Measurements from ENCODE around the gene FIGLA.

- TF ChIP-seq CTCF (IDR thresholded peaks at IDR 0.05) (no peak), POLR2A (IDR thresholded peaks at IDR 0.05) (no peak)
Measured at GRCh38 chr2:70808983-70809958, 18.8 kb upstream of the FIGLA start.

Measured in suprapubic skin (tissue), 3 donors.